Endothelial cell of umbilical vein (primary cell): ENCODE results near the gene SAXO1. TPM values are rescaled to one million over a fixed set of nuclear protein-coding genes. Genes with fewer than 3 reads are reported as not detected.

Experiments
- BruUV-seq: library from RNA; stranded (reverse); fragments of 400-500 nt; replicated peaks from 2 replicates; lab custom pipeline; 2021; lab: Mats Ljungman, UMichigan
- CTCF ChIA-PET: fragments of 300-600, 350-600 bp; sonication (Branson Sonifier 250); formaldehyde crosslinking; loops from one replicate; lab custom pipeline; 2021; ENCODE audit warnings: antibody characterized with exemption, inconsistent platforms; lab: Charles Lee
- POLR2A ChIA-PET: fragments of 300-600, 350-600 bp; sonication (Branson Sonifier 250); formaldehyde crosslinking; loops from one replicate; lab custom pipeline; 2021; ENCODE audit warnings: antibody characterized with exemption, inconsistent platforms; lab: Charles Lee
- DNase-seq: peaks from one replicate; pipeline ENCODE4 v3.0.0-alpha.2; 2011; ENCODE audit warnings: low read depth, low spot score
- FAIRE-seq: peaks from 2 replicates; lab custom pipeline; 2011; peaks lifted over from hg19 to GRCh38; lab: Jason Lieb, UNC
- H2AFZ ChIP-seq: 2 replicates; pipeline ENCODE4 v1.6.0; 2012; ENCODE audit warnings: low read depth, low read length, control low read depth, inconsistent platforms
- H3K27ac ChIP-seq: 2 replicates; pipeline ENCODE4 v1.5.1; 2011; ENCODE audit warnings: low read depth, mild to moderate bottlenecking, control low read depth, low read length, moderate library complexity; ENCODE audit not compliant: insufficient read depth
- H3K27me3 ChIP-seq, 2 experiments: 2 replicates each; pipeline versions ENCODE4 v1.6.0 to v1.6.1; 2011; ENCODE audit warnings: low read length in 2 of 2, mixed read lengths in 1 of 2; ENCODE audit not compliant: control insufficient read depth in 2 of 2, insufficient read depth in 2 of 2
- H3K36me3 ChIP-seq, 2 experiments: 2 replicates in 1 of 2; 3 replicates in 1 of 2; pipeline ENCODE4 v1.5.1; 2011; ENCODE audit warnings: low read length in 2 of 2, mild to moderate bottlenecking in 1 of 2, moderate library complexity in 1 of 2; ENCODE audit not compliant: control insufficient read depth in 2 of 2, insufficient read depth in 2 of 2; ENCODE audit errors: extremely low read depth in 1 of 2
- H3K4me1 ChIP-seq: 3 replicates; pipeline ENCODE4 v1.5.1; 2011; ENCODE audit warnings: mild to moderate bottlenecking, low read length; ENCODE audit not compliant: control insufficient read depth, insufficient read depth; ENCODE audit errors: extremely low read depth
- H3K4me2 ChIP-seq: 2 replicates; pipeline ENCODE4 v1.6.1; 2011; ENCODE audit warnings: low read length, control low read depth, mixed read lengths; ENCODE audit not compliant: insufficient read depth
- H3K4me3 ChIP-seq, 3 experiments: fragments of 200-600 bp in 1 of 3; sonication (generic), shearing (Covaris generic) in 1 of 3; replicated peaks in 1 of 3; 2 replicates each; pipeline ENCODE4 v1.5.1; 2011 to 2016; ENCODE audit warnings: control low read depth in 3 of 3, low read length in 3 of 3, mild to moderate bottlenecking in 2 of 3, inconsistent platforms in 1 of 3, low read depth in 1 of 3, moderate library complexity in 1 of 3; ENCODE audit not compliant: insufficient read depth in 1 of 3
- H3K79me2 ChIP-seq: 2 replicates; pipeline ENCODE4 v1.6.0; 2012; ENCODE audit warnings: low read length, inconsistent platforms; ENCODE audit not compliant: control insufficient read depth, insufficient read depth
- H3K9ac ChIP-seq: replicated peaks from 2 replicates; pipeline ENCODE3; 2011; ENCODE audit warnings: low read length, control low read depth; ENCODE audit not compliant: insufficient read depth; ENCODE audit errors: extremely low read depth
- H3K9me1 ChIP-seq: replicated peaks from 3 replicates; pipeline ENCODE4 v1.6.0; 2011; ENCODE audit warnings: mild to moderate bottlenecking, low read length; ENCODE audit not compliant: control insufficient read depth, insufficient read depth; ENCODE audit errors: extremely low read depth
- H3K9me3 ChIP-seq: replicated peaks from 2 replicates; pipeline ENCODE4 v1.5.1; 2012; ENCODE audit warnings: low read length, inconsistent platforms; ENCODE audit not compliant: control insufficient read depth, insufficient read depth
- H4K20me1 ChIP-seq: replicated peaks from 2 replicates; pipeline ENCODE3; 2011; ENCODE audit warnings: mild to moderate bottlenecking, low read length; ENCODE audit not compliant: control insufficient read depth, insufficient read depth; ENCODE audit errors: extremely low read depth
- EZH2 ChIP-seq: IDR thresholded peaks from 2 replicates; pipeline ENCODE4 v1.6.1; 2012; ENCODE audit warnings: borderline replicate concordance, low read depth, mild to moderate bottlenecking, moderate library complexity, low read length, inconsistent platforms; ENCODE audit not compliant: severe bottlenecking
- FOS ChIP-seq: IDR thresholded peaks from 2 replicates; pipeline ENCODE4 v1.6.1; 2011; ENCODE audit warnings: mild to moderate bottlenecking, low read length, moderate library complexity, borderline replicate concordance; ENCODE audit not compliant: insufficient read depth
- GATA2 ChIP-seq: IDR thresholded peaks from 2 replicates; pipeline ENCODE4 v1.7.0; 2011; ENCODE audit warnings: low read depth, mild to moderate bottlenecking, moderate library complexity, mixed read lengths, low read length; ENCODE audit not compliant: insufficient read length, insufficient read depth
- JUN ChIP-seq: IDR thresholded peaks from 2 replicates; pipeline ENCODE4 v1.6.1; 2011; ENCODE audit warnings: borderline replicate concordance, low read depth; ENCODE audit not compliant: insufficient read length, insufficient read depth
- MYC ChIP-seq: IDR thresholded peaks from one replicate; pipeline ENCODE4 v1.6.1; 2011; ENCODE audit warnings: mild to moderate bottlenecking, low read depth, low read length
- POLR2A ChIP-seq: IDR thresholded peaks from 2 replicates; pipeline ENCODE4 v1.6.1; 2012; ENCODE audit warnings: low read depth, mild to moderate bottlenecking, control low read depth, low read length
- POLR2AphosphoS5 ChIP-seq: IDR thresholded peaks from 2 replicates; pipeline ENCODE4 v1.6.1; 2012; ENCODE audit warnings: low read depth, mild to moderate bottlenecking, control low read depth, low read length, moderate library complexity; ENCODE audit not compliant: insufficient read depth
- dilution Hi-C: fragments of 300-500 bp; cut with MboI; formaldehyde crosslinking; loops from one replicate; pipeline ENCODE4 v1.15.0; 2019; ENCODE audit warnings: low sequenced_read_pairs; ENCODE audit not compliant: extremely low pct_ligation_motif_present
- intact Hi-C: fragments of 100-400 bp; cut with micrococcal nuclease; formaldehyde crosslinking; loops from one replicate; pipeline ENCODE4 v1.10.0; 2022
- polyA plus RNA-seq, 4 experiments: library from polyadenylated mRNA; depleted of rRNA in 3 of 4; stranded (reverse) in 3 of 4; unstranded in 1 of 4; fragments of >200 nt; gene quantifications; 2 replicates each; pipeline versions ENCODE4 v1.2.1 to v1.2.3, GENCODE V29; 2011 to 2012; ENCODE audit warnings: missing spikeins in 1 of 4
- total RNA-seq: library from RNA; stranded (reverse); gene quantifications from 2 replicates; pipeline ENCODE4 v1.2.3, GENCODE V29; 2021
- TF ChIP-seq, protein P1 (sequence below): IDR thresholded peaks from 2 replicates; pipeline ENCODE4 v1.6.1; 2011; ENCODE audit not compliant: insufficient read depth, insufficient read length
- TF ChIP-seq, protein P2 (sequence below), 2 donors: IDR thresholded peaks; 1 replicate in 1 of 2; 2 replicates in 1 of 2; pipeline ENCODE4 v1.5.1; 2011; ENCODE audit warnings: low read length in 2 of 2, mild to moderate bottlenecking in 2 of 2, moderate library complexity in 2 of 2, control low read depth in 1 of 2, inconsistent platforms in 1 of 2, low read depth in 1 of 2; ENCODE audit not compliant: insufficient read depth in 1 of 2; ENCODE audit errors: extremely low read depth in 1 of 2

Gene SAXO1
- total and polyA plus RNA-seq, 2 donors (not counting 3 experiments of a cell fraction or from before 2014, with no cell fraction given), result not detected

DNA sequence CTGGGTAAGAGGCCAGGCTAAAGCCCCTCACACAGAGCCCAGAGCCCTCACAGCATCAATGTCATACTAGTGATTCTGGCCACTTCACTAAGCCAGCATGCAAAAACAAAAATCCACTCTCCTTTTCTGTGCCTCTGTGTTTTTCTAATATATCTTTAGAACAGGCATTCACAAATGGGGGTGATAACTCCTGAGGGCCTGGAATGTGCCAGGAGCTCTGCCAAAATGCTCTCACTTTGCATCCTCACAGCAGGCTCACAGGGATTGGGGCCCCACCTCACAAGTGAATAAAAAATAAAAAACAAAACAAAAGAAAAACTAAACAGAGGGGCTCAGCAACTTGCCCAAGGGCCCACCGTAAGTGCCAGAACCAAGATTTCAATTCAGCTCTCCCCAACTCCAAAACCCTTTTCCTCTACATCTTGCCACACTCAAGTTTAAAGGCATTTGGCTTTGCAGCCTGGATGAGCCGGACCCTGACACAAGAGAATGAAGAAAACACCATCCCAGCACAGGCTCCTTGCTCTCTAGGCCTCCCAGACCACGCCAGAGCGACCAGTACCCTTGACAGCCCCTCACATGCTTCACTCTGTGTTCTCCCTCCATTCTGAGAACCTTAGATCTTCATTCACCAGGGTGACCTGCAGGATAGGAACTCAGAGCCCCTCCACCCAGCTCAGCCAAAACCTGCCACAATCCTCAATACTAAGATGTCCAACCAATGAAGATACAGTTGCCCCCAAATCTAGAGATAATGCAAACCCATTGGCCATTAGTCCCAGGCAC, 51.3 kb downstream of the SAXO1 start:
- H3K36me3 ChIP-seq, result no peaks in the 10 kb centered on the region
- H4K20me1 ChIP-seq, result no peaks in the 10 kb centered on the region
- intact Hi-C loops, result no loop called here
- ChIA-PET POLR2A (no interaction called here), CTCF (no interaction called here)
- no peak overlapping the region for H3K4me2 ChIP-seq
- no peak for DNase-seq
- FAIRE-seq, result no peak
- no peaks in the 10 kb centered on the region for H3K79me2 ChIP-seq
- H2AFZ ChIP-seq, result no peak overlapping the region
- H3K9ac ChIP-seq, result no peak overlapping the region
- no peak overlapping the region for H3K4me3 ChIP-seq
- H3K9me3 ChIP-seq, result no peaks in the 10 kb centered on the region
- no TSS peak for BruUV-seq
- no peaks in the 10 kb centered on the region for H3K9me1 ChIP-seq
- TF ChIP-seq GATA2, result no peak
- TF ChIP-seq, protein P1, sequence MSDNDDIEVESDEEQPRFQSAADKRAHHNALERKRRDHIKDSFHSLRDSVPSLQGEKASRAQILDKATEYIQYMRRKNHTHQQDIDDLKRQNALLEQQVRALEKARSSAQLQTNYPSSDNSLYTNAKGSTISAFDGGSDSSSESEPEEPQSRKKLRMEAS, result no peak
- TF ChIP-seq FOS, result no peak
- no peak for TF ChIP-seq MYC
- TF ChIP-seq POLR2AphosphoS5, result no peak
- TF ChIP-seq JUN, result no peak
- TF ChIP-seq EZH2, result no peak
- no peak for TF ChIP-seq POLR2A
- TF ChIP-seq, protein P2, sequence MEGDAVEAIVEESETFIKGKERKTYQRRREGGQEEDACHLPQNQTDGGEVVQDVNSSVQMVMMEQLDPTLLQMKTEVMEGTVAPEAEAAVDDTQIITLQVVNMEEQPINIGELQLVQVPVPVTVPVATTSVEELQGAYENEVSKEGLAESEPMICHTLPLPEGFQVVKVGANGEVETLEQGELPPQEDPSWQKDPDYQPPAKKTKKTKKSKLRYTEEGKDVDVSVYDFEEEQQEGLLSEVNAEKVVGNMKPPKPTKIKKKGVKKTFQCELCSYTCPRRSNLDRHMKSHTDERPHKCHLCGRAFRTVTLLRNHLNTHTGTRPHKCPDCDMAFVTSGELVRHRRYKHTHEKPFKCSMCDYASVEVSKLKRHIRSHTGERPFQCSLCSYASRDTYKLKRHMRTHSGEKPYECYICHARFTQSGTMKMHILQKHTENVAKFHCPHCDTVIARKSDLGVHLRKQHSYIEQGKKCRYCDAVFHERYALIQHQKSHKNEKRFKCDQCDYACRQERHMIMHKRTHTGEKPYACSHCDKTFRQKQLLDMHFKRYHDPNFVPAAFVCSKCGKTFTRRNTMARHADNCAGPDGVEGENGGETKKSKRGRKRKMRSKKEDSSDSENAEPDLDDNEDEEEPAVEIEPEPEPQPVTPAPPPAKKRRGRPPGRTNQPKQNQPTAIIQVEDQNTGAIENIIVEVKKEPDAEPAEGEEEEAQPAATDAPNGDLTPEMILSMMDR (IDR thresholded peaks at IDR 0.05; ENCODE audit: extremely low read depth in 1 of 2, insufficient read depth in 1 of 2, low read depth in 1 of 2, low read length in 2 of 2), result no peak
- H3K27me3 ChIP-seq, result no peaks in the 10 kb centered on the region
- dilution Hi-C loops, result no loop called here
- H3K27ac ChIP-seq, result no peak overlapping the region
- peaks cover 8% of the 10 kb centered on the region for H3K4me1 ChIP-seq
